ENCODE data around the gene KRTAP4-16.

The KRTAP4-16 gene

DNA sequence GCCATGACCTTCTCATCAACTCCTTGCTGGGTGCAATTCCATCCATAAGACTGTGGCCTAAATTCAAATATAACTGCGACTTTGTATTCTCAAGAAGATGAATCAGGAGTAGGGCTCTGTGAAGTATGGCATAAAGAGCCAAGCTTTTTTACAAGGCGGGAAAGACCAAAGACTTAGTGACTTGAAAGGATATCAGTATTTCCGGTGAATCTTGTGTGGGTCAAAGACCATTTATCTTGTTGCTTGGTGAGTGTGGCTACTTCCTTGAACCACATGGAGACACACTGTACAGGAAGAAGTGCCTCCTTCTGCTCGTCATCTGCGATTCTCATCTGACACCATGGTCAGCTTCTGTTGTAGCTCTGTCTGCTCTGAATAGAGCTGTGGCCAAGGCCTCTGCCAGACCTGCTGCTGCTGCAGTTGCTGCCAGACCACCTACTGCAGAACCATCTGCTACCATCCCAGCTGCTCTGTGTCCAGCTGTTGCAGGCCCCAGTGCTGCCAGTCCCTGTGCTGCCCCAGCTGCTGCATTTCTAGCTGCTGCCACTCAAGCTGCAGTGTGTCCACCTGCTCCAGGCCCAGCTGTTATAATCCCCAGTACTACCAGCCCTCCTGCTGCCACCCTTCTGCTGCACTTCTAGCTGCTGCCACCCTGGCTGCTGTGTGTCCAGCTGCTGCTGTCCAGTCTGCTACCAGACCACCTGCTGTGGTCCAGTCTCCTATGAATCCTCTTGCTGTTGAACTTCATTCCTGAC is 30.2 kb downstream of the KRTAP4-16 start:
- Histone ChIP-seq H3F3A (ENCODE audit: insufficient read depth, low read length) (no peaks in the 10 kb centered on the region), H2AFZ (ENCODE audit: low read length) (no peak overlapping the region), H3K36me3 (ENCODE audit: insufficient read depth, low read length) (no peaks in the 10 kb centered on the region), H3K4me2 (ENCODE audit: low read length) (no peak overlapping the region), H4K20me1 (ENCODE audit: insufficient read depth, low read length) (no peaks in the 10 kb centered on the region), H3K4me3 (ENCODE audit: low read depth, low read length, poor library complexity, severe bottlenecking) (no peak overlapping the region), H3K9ac (ENCODE audit: low read length) (no peak overlapping the region), H3K9me3 (ENCODE audit: low read length) (no peaks in the 10 kb centered on the region), H3K27ac (ENCODE audit: low read depth, low read length, poor library complexity, severe bottlenecking) (no peak overlapping the region), H3K9me2 (ENCODE audit: low read depth, low read length) (no peaks in the 10 kb centered on the region), H3K79me2 (ENCODE audit: insufficient read depth, low read length) (no peaks in the 10 kb centered on the region), H3K4me1 (ENCODE audit: insufficient read depth, low read length, severe bottlenecking) (no peaks in the 10 kb centered on the region), H3K27me3 (ENCODE audit: insufficient read depth, low read length) (no peaks in the 10 kb centered on the region)
- TF ChIP-seq, protein P1, sequence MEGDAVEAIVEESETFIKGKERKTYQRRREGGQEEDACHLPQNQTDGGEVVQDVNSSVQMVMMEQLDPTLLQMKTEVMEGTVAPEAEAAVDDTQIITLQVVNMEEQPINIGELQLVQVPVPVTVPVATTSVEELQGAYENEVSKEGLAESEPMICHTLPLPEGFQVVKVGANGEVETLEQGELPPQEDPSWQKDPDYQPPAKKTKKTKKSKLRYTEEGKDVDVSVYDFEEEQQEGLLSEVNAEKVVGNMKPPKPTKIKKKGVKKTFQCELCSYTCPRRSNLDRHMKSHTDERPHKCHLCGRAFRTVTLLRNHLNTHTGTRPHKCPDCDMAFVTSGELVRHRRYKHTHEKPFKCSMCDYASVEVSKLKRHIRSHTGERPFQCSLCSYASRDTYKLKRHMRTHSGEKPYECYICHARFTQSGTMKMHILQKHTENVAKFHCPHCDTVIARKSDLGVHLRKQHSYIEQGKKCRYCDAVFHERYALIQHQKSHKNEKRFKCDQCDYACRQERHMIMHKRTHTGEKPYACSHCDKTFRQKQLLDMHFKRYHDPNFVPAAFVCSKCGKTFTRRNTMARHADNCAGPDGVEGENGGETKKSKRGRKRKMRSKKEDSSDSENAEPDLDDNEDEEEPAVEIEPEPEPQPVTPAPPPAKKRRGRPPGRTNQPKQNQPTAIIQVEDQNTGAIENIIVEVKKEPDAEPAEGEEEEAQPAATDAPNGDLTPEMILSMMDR (IDR thresholded peaks at IDR 0.05; ENCODE audit: low read length) = no peak
- TF ChIP-seq EZH2 (IDR thresholded peaks at IDR 0.05; ENCODE audit: borderline replicate concordance, low read length) = no peak

DNA sequence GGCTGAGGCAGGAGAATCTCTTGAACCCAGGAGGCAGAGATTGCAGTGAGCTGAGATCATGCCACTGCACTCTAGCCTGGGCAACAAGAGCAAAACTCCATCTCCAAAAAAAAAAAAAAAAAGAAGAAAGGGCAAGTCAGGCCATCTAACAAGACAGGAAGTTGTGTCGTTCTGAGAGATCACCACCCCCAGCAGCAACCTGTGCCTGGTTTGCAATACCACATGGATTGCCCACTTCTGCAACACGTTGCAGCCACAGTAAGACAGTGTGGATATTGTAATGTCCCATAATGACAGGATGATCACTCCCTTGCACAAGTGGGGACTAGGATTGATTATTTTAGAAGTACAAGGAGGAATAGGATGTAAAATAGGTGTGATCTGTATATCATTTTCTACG is 33.0 kb downstream of the KRTAP4-16 start:
- no peak overlapping the region for H2AFZ ChIP-seq (ENCODE audit: low read length)
- no peaks in the 10 kb centered on the region for H3F3A ChIP-seq (ENCODE audit: insufficient read depth, low read length)
- no peaks in the 10 kb centered on the region for H3K27me3 ChIP-seq (ENCODE audit: insufficient read depth, low read length)
- H3K4me2 ChIP-seq (ENCODE audit: low read length) = no peak overlapping the region
- H3K9ac ChIP-seq (ENCODE audit: low read length) = no peak overlapping the region
- H3K9me3 ChIP-seq (ENCODE audit: low read length) = no peaks in the 10 kb centered on the region
- no peaks in the 10 kb centered on the region for H4K20me1 ChIP-seq (ENCODE audit: insufficient read depth, low read length)
- H3K9me2 ChIP-seq (ENCODE audit: low read depth, low read length) = no peaks in the 10 kb centered on the region
- no peaks in the 10 kb centered on the region for H3K4me1 ChIP-seq (ENCODE audit: insufficient read depth, low read length, severe bottlenecking)
- H3K27ac ChIP-seq (ENCODE audit: low read depth, low read length, poor library complexity, severe bottlenecking) = no peak overlapping the region
- TF ChIP-seq, protein P1 (IDR thresholded peaks at IDR 0.05; ENCODE audit: low read length) = no peak
- TF ChIP-seq EZH2 (IDR thresholded peaks at IDR 0.05; ENCODE audit: borderline replicate concordance, low read length) = no peak
- H3K36me3 ChIP-seq (ENCODE audit: insufficient read depth, low read length) = no peaks in the 10 kb centered on the region
- no peaks in the 10 kb centered on the region for H3K79me2 ChIP-seq (ENCODE audit: insufficient read depth, low read length)
- H3K4me3 ChIP-seq (ENCODE audit: low read depth, low read length, poor library complexity, severe bottlenecking) = no peak overlapping the region

DNA sequence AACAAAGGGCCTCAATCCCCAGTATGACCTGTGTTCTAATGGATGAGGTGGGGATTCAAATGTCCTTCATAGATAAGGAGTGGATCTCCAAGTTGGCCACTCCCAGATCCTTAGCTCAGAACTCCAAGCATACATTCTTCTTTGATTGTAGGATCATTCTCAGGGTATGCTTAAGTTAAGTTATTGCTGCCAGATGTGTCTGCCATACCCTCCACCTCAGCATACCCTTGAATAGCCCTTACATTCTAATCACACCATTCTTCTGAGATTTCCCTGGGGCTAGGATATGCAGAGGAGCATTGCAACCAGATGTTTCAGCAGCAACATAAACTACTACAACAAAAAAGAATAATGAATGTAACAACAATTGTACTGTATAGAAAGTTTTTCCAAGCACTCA is 34.7 kb downstream of the KRTAP4-16 start:
- no peaks in the 10 kb centered on the region for H3F3A ChIP-seq (ENCODE audit: insufficient read depth, low read length)
- no peaks in the 10 kb centered on the region for H3K36me3 ChIP-seq (ENCODE audit: insufficient read depth, low read length)
- H3K27ac ChIP-seq (ENCODE audit: low read depth, low read length, poor library complexity, severe bottlenecking) = no peak overlapping the region
- H3K27me3 ChIP-seq (ENCODE audit: insufficient read depth, low read length) = no peaks in the 10 kb centered on the region
- no peaks in the 10 kb centered on the region for H4K20me1 ChIP-seq (ENCODE audit: insufficient read depth, low read length)
- H2AFZ ChIP-seq (ENCODE audit: low read length) = no peak overlapping the region
- H3K9me2 ChIP-seq (ENCODE audit: low read depth, low read length) = no peaks in the 10 kb centered on the region
- H3K9ac ChIP-seq (ENCODE audit: low read length) = no peak overlapping the region
- no peak overlapping the region for H3K4me3 ChIP-seq (ENCODE audit: low read depth, low read length, poor library complexity, severe bottlenecking)
- no peak overlapping the region for H3K4me2 ChIP-seq (ENCODE audit: low read length)
- H3K79me2 ChIP-seq (ENCODE audit: insufficient read depth, low read length) = no peaks in the 10 kb centered on the region
- H3K9me3 ChIP-seq (ENCODE audit: low read length) = no peaks in the 10 kb centered on the region
- TF ChIP-seq, protein P1 (IDR thresholded peaks at IDR 0.05; ENCODE audit: low read length) = no peak
- no peak for TF ChIP-seq EZH2 (IDR thresholded peaks at IDR 0.05; ENCODE audit: borderline replicate concordance, low read length)
- H3K4me1 ChIP-seq (ENCODE audit: insufficient read depth, low read length, severe bottlenecking) = no peaks in the 10 kb centered on the region
